ES-I3 (cell line): Measurements from ENCODE around the gene PUM2.

Source experiments
- H3K36me3 ChIP-seq: 2 replicates; pipeline ENCODE4 v1.6.1; 2013; ENCODE audit warnings: mild to moderate bottlenecking, low read length, control low read depth, moderate library complexity; ENCODE audit not compliant: insufficient read depth
- H3K4me1 ChIP-seq: 2 replicates; pipeline ENCODE4 v1.6.1; 2013; ENCODE audit warnings: mild to moderate bottlenecking, control low read depth, low read length; ENCODE audit not compliant: insufficient read depth
- H3K9ac ChIP-seq: 2 replicates; pipeline ENCODE4 v1.6.1; 2013; ENCODE audit warnings: low read depth, mild to moderate bottlenecking, low read length, moderate library complexity
- H3K9me3 ChIP-seq: 2 replicates; pipeline ENCODE4 v1.6.1; 2013; ENCODE audit warnings: mild to moderate bottlenecking, low read length, moderate library complexity; ENCODE audit not compliant: control insufficient read depth, insufficient read depth

The PUM2 gene

DNA sequence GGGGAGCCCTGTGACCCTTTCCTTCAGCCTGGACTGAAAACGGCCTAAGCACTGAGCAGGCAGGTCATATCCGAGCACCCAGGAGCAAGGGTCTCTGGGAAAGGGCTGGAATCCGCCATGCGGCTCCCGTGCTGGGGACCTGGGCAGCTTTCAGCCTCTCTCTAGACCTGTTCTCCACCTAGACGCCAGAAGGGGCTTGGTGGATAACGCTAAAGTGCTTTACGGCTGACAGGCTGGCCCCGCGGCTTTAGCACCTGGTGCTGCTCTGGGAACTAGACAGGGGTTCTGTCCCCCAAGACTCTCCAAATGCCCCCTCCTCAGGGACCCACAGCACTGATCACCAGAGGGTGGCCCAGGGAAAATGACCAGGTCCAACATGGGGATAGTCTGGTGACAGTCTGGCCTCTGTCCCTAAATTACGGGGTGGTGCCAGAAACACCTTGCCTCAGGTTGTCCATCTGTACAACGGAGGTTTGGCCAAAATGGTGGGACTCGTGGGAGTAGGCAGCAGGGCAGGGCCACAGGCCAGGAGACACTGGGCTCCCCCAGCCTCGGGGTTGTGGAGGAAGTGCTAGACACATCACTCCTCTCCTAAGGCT lies 138.7 kb downstream of the PUM2 start:
- H3K36me3 ChIP-seq, result no peaks in the 10 kb centered on the region
- H3K9ac ChIP-seq, result no peak overlapping the region
- peaks cover 18% of the 10 kb centered on the region; the same call in 1 of the 2 replicates for H3K4me1 ChIP-seq
- H3K9me3 ChIP-seq, result no peaks in the 10 kb centered on the region

- H3K4me1 ChIP-seq, result peaks cover 18% of the 10 kb centered on the region; the same call in 1 of the 2 replicates
Measured at GRCh38 chr2:20211420-20211819, 139.2 kb downstream of the PUM2 start.

GRCh38 chr2:20210462-20210861 lies 140.2 kb downstream of the PUM2 start:
- no peak overlapping the region for H3K9ac ChIP-seq
- no peaks in the 10 kb centered on the region for H3K9me3 ChIP-seq
- peaks cover 18% of the 10 kb centered on the region; the same call in 1 of the 2 replicates for H3K4me1 ChIP-seq
- H3K36me3 ChIP-seq, result no peaks in the 10 kb centered on the region

More at GRCh38 chr2:20211420-20211819, 139.2 kb downstream of the PUM2 start:
- Histone ChIP-seq H3K9me3 (no peaks in the 10 kb centered on the region), H3K36me3 (no peaks in the 10 kb centered on the region), H3K9ac (no peak overlapping the region)

DNA sequence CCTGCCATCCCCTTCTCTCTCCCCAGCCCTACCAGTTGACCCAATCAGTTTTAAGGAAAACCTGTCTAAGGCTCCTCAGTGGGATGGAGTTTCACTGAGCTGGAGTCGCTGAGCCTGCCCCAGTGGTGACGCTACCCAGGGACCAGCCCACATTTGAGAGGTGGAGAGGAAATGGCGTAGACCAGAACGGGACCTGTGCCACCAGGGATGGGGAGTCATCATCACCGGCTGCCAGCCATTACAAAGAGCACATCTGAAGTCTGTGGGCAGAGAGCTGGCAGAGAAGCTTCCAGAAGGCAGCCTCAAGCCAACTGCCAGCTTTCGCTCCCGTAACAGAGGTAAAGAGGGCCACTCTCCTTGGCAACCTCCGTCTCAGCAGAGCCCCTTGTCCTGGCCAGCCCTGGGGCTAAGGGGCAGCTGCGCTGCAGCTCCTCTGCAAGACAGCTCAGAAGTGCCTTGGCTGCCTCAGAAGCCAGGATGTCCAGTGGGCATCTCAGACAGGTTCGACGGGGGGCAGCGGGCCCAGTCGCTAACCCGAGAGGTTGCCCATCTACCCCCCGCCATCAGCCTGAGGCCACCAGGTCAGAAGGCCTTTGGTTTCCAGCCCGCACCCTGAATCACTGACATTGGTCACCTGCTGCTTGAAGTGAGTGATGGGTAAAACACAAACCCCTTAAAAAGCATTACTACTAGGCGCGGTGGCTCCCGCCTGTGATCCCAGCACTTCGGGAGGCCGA lies 141.1 kb downstream of the PUM2 start:
- no peak overlapping the region for H3K9ac ChIP-seq
- no peaks in the 10 kb centered on the region for H3K9me3 ChIP-seq
- H3K4me1 ChIP-seq, result peaks cover 18% of the 10 kb centered on the region; the same call in 1 of the 2 replicates
- no peaks in the 10 kb centered on the region for H3K36me3 ChIP-seq

- no peak overlapping the region for H3K9ac ChIP-seq
Measured at GRCh38 chr2:20208476-20208859, 142.2 kb downstream of the PUM2 start.

DNA sequence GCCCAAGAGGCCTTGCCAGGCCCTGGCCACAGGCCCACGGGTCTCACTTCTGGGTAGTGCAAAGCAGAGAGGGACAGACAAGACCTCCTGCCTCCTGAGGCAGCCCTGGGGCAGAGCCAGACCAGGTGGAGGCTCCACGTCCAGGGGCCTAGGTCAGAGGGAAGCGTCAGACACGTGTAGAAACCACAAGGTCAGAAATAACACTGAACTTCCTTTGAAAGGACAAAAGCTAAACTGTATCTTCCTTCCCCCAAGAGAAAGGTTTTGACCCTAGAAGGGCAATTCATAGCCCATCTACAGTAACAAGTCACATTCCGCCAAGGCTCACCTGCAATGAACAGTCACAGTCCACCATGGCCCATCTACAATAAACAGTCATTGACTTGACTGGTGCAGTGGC lies 143.6 kb downstream of the PUM2 start:
- Histone ChIP-seq H3K9ac (no peak overlapping the region), H3K4me1 (no peaks in the 10 kb centered on the region; the same call in 1 of the 2 replicates), H3K36me3 (peaks cover 6% of the 10 kb centered on the region), H3K9me3 (no peaks in the 10 kb centered on the region)

More at GRCh38 chr2:20208476-20208859, 142.2 kb downstream of the PUM2 start:
- H3K9me3 ChIP-seq, result no peaks in the 10 kb centered on the region
- peaks cover 12% of the 10 kb centered on the region; the same call in 1 of the 2 replicates for H3K4me1 ChIP-seq
- H3K36me3 ChIP-seq, result peaks cover 1% of the 10 kb centered on the region; the same call in 1 of the 2 replicates

GRCh38 chr2:20205915-20206524 lies 144.6 kb downstream of the PUM2 start:
- Histone ChIP-seq H3K9me3 (no peaks in the 10 kb centered on the region), H3K9ac (no peak overlapping the region), H3K36me3 (peaks cover 8% of the 10 kb centered on the region), H3K4me1 (no peaks in the 10 kb centered on the region; the same call in 1 of the 2 replicates)

- Histone ChIP-seq H3K4me1 (no peaks in the 10 kb centered on the region; the same call in 1 of the 2 replicates), H3K36me3 (peaks cover 8% of the 10 kb centered on the region), H3K9ac (no peak overlapping the region), H3K9me3 (no peaks in the 10 kb centered on the region)
Measured at GRCh38 chr2:20205069-20205468, 145.6 kb downstream of the PUM2 start.

GRCh38 chr2:20203521-20204225 lies 147.0 kb downstream of the PUM2 start:
- Histone ChIP-seq H3K36me3 (peaks cover 8% of the 10 kb centered on the region), H3K9me3 (no peaks in the 10 kb centered on the region), H3K9ac (no peak overlapping the region), H3K4me1 (no peaks in the 10 kb centered on the region; the same call in 1 of the 2 replicates)

- H3K36me3 ChIP-seq, result peaks cover 8% of the 10 kb centered on the region
Measured at GRCh38 chr2:20203072-20203471, 147.6 kb downstream of the PUM2 start.

GRCh38 chr2:20201671-20202070 lies 149.0 kb downstream of the PUM2 start:
- H3K9ac ChIP-seq, result no peak overlapping the region
- no peaks in the 10 kb centered on the region; the same call in 1 of the 2 replicates for H3K4me1 ChIP-seq
- peaks cover 8% of the 10 kb centered on the region for H3K36me3 ChIP-seq
- no peaks in the 10 kb centered on the region for H3K9me3 ChIP-seq

More at GRCh38 chr2:20203072-20203471, 147.6 kb downstream of the PUM2 start:
- no peak overlapping the region for H3K9ac ChIP-seq
- H3K4me1 ChIP-seq, result no peaks in the 10 kb centered on the region; the same call in 1 of the 2 replicates
- H3K9me3 ChIP-seq, result no peaks in the 10 kb centered on the region

- Histone ChIP-seq H3K36me3 (peaks cover 8% of the 10 kb centered on the region), H3K4me1 (no peaks in the 10 kb centered on the region; the same call in 1 of the 2 replicates), H3K9me3 (no peaks in the 10 kb centered on the region), H3K9ac (no peak overlapping the region)
Measured at GRCh38 chr2:20200697-20201555, 149.7 kb downstream of the PUM2 start.

DNA sequence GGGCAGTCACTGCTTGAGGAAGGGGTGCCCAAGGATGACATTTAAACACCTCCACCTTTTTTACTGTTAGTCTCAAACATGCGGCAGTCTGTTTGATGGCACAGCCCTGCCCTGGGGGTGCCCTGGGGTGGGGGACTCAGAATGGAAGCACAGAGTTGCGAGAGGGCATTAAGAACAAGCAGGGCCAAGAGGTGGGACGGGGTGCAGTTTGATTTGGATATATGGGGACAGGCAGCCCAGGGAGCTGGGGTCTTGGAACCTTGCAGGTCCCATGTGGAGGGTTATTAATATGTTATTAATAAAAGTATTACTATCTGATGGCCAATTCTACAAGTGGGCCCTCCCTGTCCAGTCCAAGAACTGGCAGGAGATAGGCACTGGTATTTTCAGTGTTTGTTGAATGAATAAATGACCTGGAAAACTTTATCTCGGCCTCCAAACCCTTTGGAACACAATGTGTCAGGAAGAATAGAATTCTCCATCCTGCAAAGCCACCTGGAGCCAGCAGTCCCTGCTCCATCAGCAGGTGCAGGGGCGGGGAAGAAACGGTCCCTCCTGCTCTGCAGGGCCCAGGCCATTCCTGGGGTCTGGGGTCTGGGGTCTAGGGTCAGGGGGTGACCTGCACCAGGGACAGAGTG lies 150.9 kb downstream of the PUM2 start:
- H3K4me1 ChIP-seq, result no peaks in the 10 kb centered on the region; the same call in 1 of the 2 replicates
- H3K9ac ChIP-seq, result no peak overlapping the region
- peaks cover 8% of the 10 kb centered on the region for H3K36me3 ChIP-seq
- no peaks in the 10 kb centered on the region for H3K9me3 ChIP-seq
